OCI-LY7 (cell line): Measurements from ENCODE around the gene ITSN1. TPM values are rescaled to one million over a fixed set of nuclear protein-coding genes. Genes with fewer than 3 reads are reported as not detected.
"Not testable (repeated sequence)": the region's sequence is repeated elsewhere in the genome, so short reads cannot be mapped to it uniquely, and the experiment has no call there.

Experiments used
- BruUV-seq: library from RNA; stranded (reverse); fragments of 400-500 nt; replicated peaks from 2 replicates; lab custom pipeline; 2021; lab: Mats Ljungman, UMichigan
- CTCF ChIA-PET: fragments of 300-600 bp; sonication (Branson Sonifier 250); formaldehyde crosslinking; loops from one replicate; lab custom pipeline; 2022; ENCODE audit warnings: antibody characterized with exemption; ENCODE audit not compliant: unreplicated experiment; lab: Charles Lee
- POLR2A ChIA-PET: fragments of 300-600 bp; sonication (Branson Sonifier 250); formaldehyde crosslinking; loops from one replicate; lab custom pipeline; 2022; ENCODE audit warnings: antibody characterized with exemption; lab: Charles Lee
- DNase-seq: peaks from one replicate; pipeline ENCODE4 v3.0.0-alpha.2; 2015; ENCODE audit warnings: low spot score
- H2AFZ ChIP-seq: fragments of 200-600 bp; sonication (generic), shearing (Covaris generic); 2 replicates; pipeline ENCODE4 v1.6.1; 2014; ENCODE audit warnings: mild to moderate bottlenecking, antibody characterized with exemption, low read length, moderate library complexity
- H3K27ac ChIP-seq: fragments of 200-600 bp; sonication (generic); 2 replicates; pipeline ENCODE4 v1.5.1; 2014; ENCODE audit warnings: mixed run types, low read depth, mild to moderate bottlenecking, moderate library complexity, low read length, inconsistent platforms; ENCODE audit not compliant: poor library complexity, severe bottlenecking
- H3K36me3 ChIP-seq: fragments of 200-600 bp; sonication (generic); 2 replicates; pipeline ENCODE4 v1.6.1; 2014; ENCODE audit warnings: mild to moderate bottlenecking, antibody characterized with exemption, low read length, moderate library complexity, mixed read lengths; ENCODE audit not compliant: insufficient read depth
- H3K4me1 ChIP-seq: fragments of 200-600 bp; sonication (generic); 2 replicates; pipeline ENCODE4 v1.5.1; 2014; ENCODE audit warnings: mild to moderate bottlenecking, low read length; ENCODE audit not compliant: insufficient read depth, poor library complexity, severe bottlenecking
- H3K4me2 ChIP-seq: fragments of 200-600 bp; sonication (generic); 2 replicates; pipeline ENCODE4 v1.6.1; 2014; ENCODE audit warnings: mild to moderate bottlenecking, low read length
- H3K4me3 ChIP-seq: fragments of 200-600 bp; sonication (generic); 2 replicates; pipeline ENCODE4 v1.5.1; 2014; ENCODE audit warnings: mild to moderate bottlenecking, low read depth, low read length; ENCODE audit not compliant: poor library complexity, severe bottlenecking
- H3K79me2 ChIP-seq: fragments of 200-600 bp; sonication (generic); 2 replicates; pipeline ENCODE4 v1.6.1; 2016; ENCODE audit warnings: low read depth, mild to moderate bottlenecking, low read length, moderate library complexity, mixed read lengths; ENCODE audit not compliant: insufficient read depth
- H3K9me2 ChIP-seq: fragments of 200-600 bp; sonication (generic); 2 replicates; pipeline ENCODE4 v1.6.1; 2016; ENCODE audit warnings: mild to moderate bottlenecking, low read length, mixed read lengths; ENCODE audit not compliant: insufficient read depth
- H3K9me3 ChIP-seq: fragments of 200-600 bp; sonication (generic); 2 replicates; pipeline ENCODE4 v1.6.1; 2014; ENCODE audit warnings: mild to moderate bottlenecking, mixed run types, low read length, mixed read lengths
- H4K20me1 ChIP-seq: fragments of 200-600 bp; sonication (generic); 2 replicates; pipeline ENCODE4 v1.6.1; 2014; ENCODE audit warnings: mild to moderate bottlenecking, antibody characterized with exemption, low read length, moderate library complexity, mixed read lengths; ENCODE audit not compliant: insufficient read depth
- EZH2phosphoT487 ChIP-seq: fragments of 200-600 bp; sonication (generic); IDR thresholded peaks from 2 replicates; pipeline ENCODE4 v1.6.1; 2018; ENCODE audit warnings: low read depth, borderline replicate concordance, mild to moderate bottlenecking, mixed run types, antibody characterized with exemption, low read length, moderate library complexity, mixed read lengths
- intact Hi-C: fragments of 100-400 bp; cut with micrococcal nuclease; formaldehyde crosslinking; loops from one replicate; pipeline ENCODE4 v1.10.0; 2022; ENCODE audit not compliant: unreplicated experiment
- total RNA-seq, 2 experiments: library from RNA; depleted of rRNA in 1 of 2; stranded (reverse); fragments of >200 nt in 1 of 2; shearing (Covaris generic) in 1 of 2; gene quantifications; 2 replicates each; pipeline ENCODE4 v1.2.3, GENCODE V29; 2014 to 2022
- TF ChIP-seq, protein P1 (sequence below): fragments of 200-600 bp; sonication (generic); conservative IDR thresholded peaks from 2 replicates; pipeline ENCODE4 v1.5.1; 2014; ENCODE audit warnings: mild to moderate bottlenecking, antibody characterized with exemption, low read length, moderate library complexity, mixed read lengths

Gene ITSN1
- total RNA-seq, 2 experiments from 2014 or later, result 0.60 to 5.9 TPM

DNA sequence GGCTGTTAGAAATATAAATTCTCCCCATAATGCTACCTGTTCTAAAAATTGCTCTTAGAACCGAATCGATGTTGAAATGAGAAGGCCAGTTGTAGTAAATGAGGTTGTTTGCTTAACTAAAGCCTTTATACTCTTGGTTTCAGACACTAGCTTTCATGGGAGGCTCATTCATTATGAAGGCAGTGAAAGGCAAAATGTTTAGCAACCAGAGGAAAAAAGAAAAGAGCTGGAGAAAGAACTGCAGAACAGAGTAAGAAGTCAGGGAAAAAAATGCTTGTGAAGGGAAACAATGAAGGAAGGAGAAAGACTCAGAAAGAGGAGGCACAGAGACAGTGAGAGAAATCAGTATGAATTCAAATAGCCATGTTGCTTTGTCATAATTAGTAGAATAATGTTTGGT lies 145.1 kb downstream of the ITSN1 start:
- no peaks in the 10 kb centered on the region for H3K9me2 ChIP-seq
- intact Hi-C loops, result no loop called here
- ChIA-PET POLR2A (no interaction called here), CTCF (no interaction called here)
- no peaks in the 10 kb centered on the region for H3K4me1 ChIP-seq
- H2AFZ ChIP-seq, result no peak overlapping the region
- TF ChIP-seq, protein P1, sequence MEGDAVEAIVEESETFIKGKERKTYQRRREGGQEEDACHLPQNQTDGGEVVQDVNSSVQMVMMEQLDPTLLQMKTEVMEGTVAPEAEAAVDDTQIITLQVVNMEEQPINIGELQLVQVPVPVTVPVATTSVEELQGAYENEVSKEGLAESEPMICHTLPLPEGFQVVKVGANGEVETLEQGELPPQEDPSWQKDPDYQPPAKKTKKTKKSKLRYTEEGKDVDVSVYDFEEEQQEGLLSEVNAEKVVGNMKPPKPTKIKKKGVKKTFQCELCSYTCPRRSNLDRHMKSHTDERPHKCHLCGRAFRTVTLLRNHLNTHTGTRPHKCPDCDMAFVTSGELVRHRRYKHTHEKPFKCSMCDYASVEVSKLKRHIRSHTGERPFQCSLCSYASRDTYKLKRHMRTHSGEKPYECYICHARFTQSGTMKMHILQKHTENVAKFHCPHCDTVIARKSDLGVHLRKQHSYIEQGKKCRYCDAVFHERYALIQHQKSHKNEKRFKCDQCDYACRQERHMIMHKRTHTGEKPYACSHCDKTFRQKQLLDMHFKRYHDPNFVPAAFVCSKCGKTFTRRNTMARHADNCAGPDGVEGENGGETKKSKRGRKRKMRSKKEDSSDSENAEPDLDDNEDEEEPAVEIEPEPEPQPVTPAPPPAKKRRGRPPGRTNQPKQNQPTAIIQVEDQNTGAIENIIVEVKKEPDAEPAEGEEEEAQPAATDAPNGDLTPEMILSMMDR, result no peak
- TF ChIP-seq EZH2phosphoT487, result no peak
- H3K9me3 ChIP-seq, result no peaks in the 10 kb centered on the region
- no peaks in the 10 kb centered on the region for H3K79me2 ChIP-seq
- no peaks in the 10 kb centered on the region for H4K20me1 ChIP-seq
- no peak overlapping the region for H3K27ac ChIP-seq
- no peaks in the 10 kb centered on the region for H3K36me3 ChIP-seq
- no peak for DNase-seq
- BruUV-seq, result no TSS peak
- no peak overlapping the region for H3K4me2 ChIP-seq
- H3K4me3 ChIP-seq, result no peak overlapping the region

DNA sequence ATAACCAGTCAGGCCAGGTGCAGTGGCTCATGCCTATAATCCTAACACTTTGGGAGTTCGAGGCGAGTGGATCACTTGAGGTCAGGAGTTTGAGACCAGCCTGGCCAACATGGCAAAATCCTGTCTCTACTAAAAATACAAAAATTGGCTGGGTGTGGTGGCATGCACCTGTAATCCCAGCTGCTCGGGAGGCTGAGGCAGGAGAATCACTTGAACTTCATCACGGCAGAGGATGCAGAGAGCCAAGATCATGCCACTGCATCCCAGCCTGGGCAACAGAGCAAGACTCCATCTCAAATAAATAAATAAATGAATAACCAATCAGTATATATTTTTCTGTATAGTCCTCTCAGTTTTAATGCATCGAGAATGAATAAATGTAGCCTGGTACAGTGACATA lies 146.1 kb downstream of the ITSN1 start:
- DNase-seq, H3K4me1 ChIP-seq, H3K79me2 ChIP-seq, CTCF ChIA-PET, H4K20me1 ChIP-seq, BruUV-seq, H3K27ac ChIP-seq, intact Hi-C loops, H3K36me3 ChIP-seq, H2AFZ ChIP-seq, H3K4me2 ChIP-seq, H3K4me3 ChIP-seq, H3K9me3 ChIP-seq, H3K9me2 ChIP-seq: not testable (repeated sequence)
- POLR2A ChIA-PET, result interaction anchor here (1.9 kb wide), 1 partner anchor 10 kb away, joined by 5 read pairs; no protein-coding TSS in a partner anchor

DNA sequence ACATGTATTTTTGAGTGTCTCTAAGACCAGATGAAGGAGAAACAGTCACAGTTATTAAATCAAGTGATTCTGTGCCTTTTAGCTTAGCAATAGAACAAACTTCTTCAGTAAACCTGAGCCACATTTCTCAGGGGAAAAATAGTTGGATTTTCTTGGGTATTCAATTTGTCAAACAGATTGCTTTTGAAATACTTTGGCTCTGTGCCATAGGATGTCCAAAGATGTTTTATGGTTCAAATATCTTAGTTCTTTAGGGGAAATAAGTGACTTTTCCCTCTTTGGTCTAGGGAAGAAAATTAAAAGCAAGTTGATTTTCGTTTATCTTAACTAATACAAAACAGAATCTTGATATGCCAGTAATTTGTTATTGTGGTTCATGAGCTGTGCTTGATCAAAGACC lies 147.4 kb downstream of the ITSN1 start:
- H3K27ac ChIP-seq, result no peak overlapping the region
- TF ChIP-seq, protein P1, result no peak
- no peak for TF ChIP-seq EZH2phosphoT487
- no peak for DNase-seq
- no peaks in the 10 kb centered on the region for H3K9me2 ChIP-seq
- H2AFZ ChIP-seq, result no peak overlapping the region
- ChIA-PET POLR2A (interaction anchor here (1.2 to 1.9 kb wide), 2 partner anchors 8 kb away, joined by 3 to 5 read pairs; no protein-coding TSS in a partner anchor), CTCF (no interaction called here)
- H3K4me1 ChIP-seq, result no peaks in the 10 kb centered on the region
- H4K20me1 ChIP-seq, result no peaks in the 10 kb centered on the region
- H3K9me3 ChIP-seq, result no peaks in the 10 kb centered on the region
- intact Hi-C loops, result no loop called here
- H3K4me2 ChIP-seq, result no peak overlapping the region
- BruUV-seq, result no TSS peak
- H3K79me2 ChIP-seq, result no peaks in the 10 kb centered on the region
- H3K36me3 ChIP-seq, result no peaks in the 10 kb centered on the region
- H3K4me3 ChIP-seq, result no peak overlapping the region
